ENCODE results near the gene MICALL2. TPM values are rescaled to one million over a fixed set of nuclear protein-coding genes. Genes with fewer than 3 reads are reported as not detected.
A peak's percentile ranks its signal among the peaks of the same experiment; 100 is the strongest.

Gene MICALL2
- total RNA-seq, 1 donor from 2014 or later: 1.8 TPM

DNA sequence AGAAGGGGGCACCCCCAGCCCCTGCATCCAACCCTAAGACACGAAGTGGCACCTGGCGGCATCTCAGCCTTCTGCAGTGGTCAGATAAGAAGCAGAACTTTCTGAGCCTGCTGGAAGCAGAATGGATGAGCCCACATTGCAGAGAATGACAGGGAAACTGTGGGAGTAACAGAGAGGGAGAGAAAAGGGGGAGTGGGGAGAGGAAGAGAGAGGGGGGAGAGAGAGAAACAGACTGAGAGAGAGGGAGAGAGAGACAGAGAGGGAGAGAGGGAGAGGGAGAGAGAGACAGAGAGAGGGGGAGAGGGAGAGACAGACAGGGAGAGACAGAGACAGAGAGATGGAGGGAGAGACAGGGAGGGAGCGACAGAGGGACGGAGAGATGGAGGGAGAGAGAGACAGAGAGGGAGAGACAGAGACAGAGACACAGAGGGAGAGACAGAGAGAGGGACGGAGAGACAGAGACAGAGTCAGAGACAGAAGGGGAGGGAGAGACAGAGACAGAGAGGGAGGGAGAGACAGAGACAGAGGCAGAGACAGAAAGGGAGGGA, 35.9 kb downstream of the MICALL2 start:
- no peak for DNase-seq
- H3K9me3 Mint-ChIP-seq: no peaks in the 10 kb centered on the region
- peak overlapping the region; percentile 8 for H3K27ac Mint-ChIP-seq
- H3K4me1 Mint-ChIP-seq: peaks cover 7% of the 10 kb centered on the region
- peaks cover 16% of the 10 kb centered on the region for H3K27me3 Mint-ChIP-seq
- intact Hi-C loops (cut with micrococcal nuclease): no loop called here
- no peaks in the 10 kb centered on the region for H3K36me3 Mint-ChIP-seq (ENCODE audit: low read depth)
- H3K4me3 Mint-ChIP-seq: no peak overlapping the region

DNA sequence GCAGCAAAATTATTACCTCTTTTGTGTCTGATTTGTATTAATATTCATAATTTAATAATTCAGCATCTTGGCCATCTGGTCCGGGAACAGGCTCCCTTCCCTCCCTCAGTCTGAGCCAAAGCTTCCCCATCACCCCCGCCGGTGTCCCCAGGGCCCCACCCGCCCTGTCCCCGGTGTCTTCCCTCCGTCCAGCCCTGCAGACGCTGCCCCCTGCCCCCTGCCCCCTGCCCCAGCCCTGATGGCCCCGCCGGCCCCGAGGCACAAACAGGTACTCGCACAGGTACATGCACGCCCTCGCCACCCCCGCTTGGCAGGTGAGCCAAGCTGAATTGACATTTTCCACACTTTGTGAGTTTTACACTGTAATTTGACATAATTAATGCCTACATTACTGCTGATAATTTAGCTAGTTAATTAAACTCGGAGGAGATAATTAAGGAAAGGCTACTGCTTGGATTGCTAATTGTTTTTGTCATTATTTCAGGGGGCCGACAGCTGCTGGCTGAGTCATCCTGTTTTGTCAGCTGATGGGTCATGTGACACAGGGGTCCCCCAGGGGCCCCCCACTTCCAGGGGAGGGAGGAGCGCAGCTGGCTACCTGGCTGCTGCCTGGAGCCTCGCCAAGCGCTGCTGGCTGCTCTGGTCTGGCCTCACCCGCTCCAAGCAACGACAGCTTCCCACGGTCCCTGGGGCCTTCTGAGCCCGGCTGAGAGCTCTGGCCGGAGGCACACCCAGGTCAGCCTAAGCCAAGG, 36.6 kb downstream of the MICALL2 start:
- Mint-ChIP-seq H3K4me1 (peaks cover 14% of the 10 kb centered on the region), H3K4me3 (no peak overlapping the region), H3K36me3 (ENCODE audit: low read depth) (no peaks in the 10 kb centered on the region), H3K27me3 (peaks cover 16% of the 10 kb centered on the region), H3K27ac (no peak overlapping the region), H3K9me3 (no peaks in the 10 kb centered on the region)
- intact Hi-C loops (cut with micrococcal nuclease): no loop called here
- DNase-seq: no peak

- H3K27me3 Mint-ChIP-seq: peaks cover 19% of the 10 kb centered on the region
- DNase-seq: no peak
- peaks cover 3% of the 10 kb centered on the region for H3K36me3 Mint-ChIP-seq (ENCODE audit: low read depth)
- H3K27ac Mint-ChIP-seq: no peak overlapping the region
- no peak overlapping the region for H3K4me3 Mint-ChIP-seq
- peaks cover 20% of the 10 kb centered on the region for H3K4me1 Mint-ChIP-seq
- intact Hi-C loops (cut with micrococcal nuclease): no loop called here
- H3K9me3 Mint-ChIP-seq: peaks cover 5% of the 10 kb centered on the region
These were observed 37.3 kb downstream of the MICALL2 start for GRCh38 chr7:1421946-1422345.

- no peak overlapping the region for H3K27ac Mint-ChIP-seq
- peaks cover 23% of the 10 kb centered on the region for H3K4me1 Mint-ChIP-seq
- intact Hi-C loops (cut with micrococcal nuclease): no loop called here
- no peak overlapping the region for H3K4me3 Mint-ChIP-seq
- H3K9me3 Mint-ChIP-seq: peaks cover 7% of the 10 kb centered on the region
- H3K36me3 Mint-ChIP-seq (ENCODE audit: low read depth): peaks cover 3% of the 10 kb centered on the region
- H3K27me3 Mint-ChIP-seq: peaks cover 19% of the 10 kb centered on the region
- no peak for DNase-seq
These were observed 38.1 kb downstream of the MICALL2 start for GRCh38 chr7:1421020-1421790.

GRCh38 chr7:1419688-1420087, 39.6 kb downstream of the MICALL2 start:
- Mint-ChIP-seq H3K4me1 (peaks cover 26% of the 10 kb centered on the region), H3K4me3 (no peak overlapping the region), H3K36me3 (ENCODE audit: low read depth) (peaks cover 3% of the 10 kb centered on the region), H3K9me3 (peaks cover 9% of the 10 kb centered on the region), H3K27me3 (peaks cover 21% of the 10 kb centered on the region), H3K27ac (no peak overlapping the region)
- intact Hi-C loops (cut with micrococcal nuclease): loop anchor here (10.0 kb wide), 2 partner anchors 195 to 225 kb away; no protein-coding TSS in a partner anchor
- DNase-seq: no peak

DNA sequence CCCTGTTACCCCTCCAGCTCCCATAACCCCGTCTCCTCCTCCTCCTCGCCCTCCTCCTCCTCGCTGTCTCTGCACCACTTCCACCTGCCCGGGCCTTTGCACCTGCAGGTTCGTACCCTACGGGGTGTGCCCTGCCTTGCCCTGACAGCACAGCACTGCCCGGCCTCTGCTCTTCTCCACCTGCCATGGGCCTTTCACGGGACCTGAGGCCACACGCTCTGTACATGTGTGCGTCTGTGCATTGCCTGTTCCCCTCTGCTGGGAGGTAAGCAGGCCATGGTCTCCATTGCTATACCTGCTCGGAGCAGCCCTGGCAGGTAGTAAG, 40.0 kb downstream of the MICALL2 start:
- DNase-seq: no peak
- intact Hi-C loops (cut with micrococcal nuclease): loop anchor here (10.0 kb wide), 2 partner anchors 194 to 224 kb away; no protein-coding TSS in a partner anchor
- Mint-ChIP-seq H3K27me3 (peaks cover 19% of the 10 kb centered on the region), H3K36me3 (ENCODE audit: low read depth) (peaks cover 3% of the 10 kb centered on the region), H3K27ac (no peak overlapping the region), H3K4me3 (no peak overlapping the region), H3K4me1 (peaks cover 26% of the 10 kb centered on the region), H3K9me3 (peaks cover 9% of the 10 kb centered on the region)

DNA sequence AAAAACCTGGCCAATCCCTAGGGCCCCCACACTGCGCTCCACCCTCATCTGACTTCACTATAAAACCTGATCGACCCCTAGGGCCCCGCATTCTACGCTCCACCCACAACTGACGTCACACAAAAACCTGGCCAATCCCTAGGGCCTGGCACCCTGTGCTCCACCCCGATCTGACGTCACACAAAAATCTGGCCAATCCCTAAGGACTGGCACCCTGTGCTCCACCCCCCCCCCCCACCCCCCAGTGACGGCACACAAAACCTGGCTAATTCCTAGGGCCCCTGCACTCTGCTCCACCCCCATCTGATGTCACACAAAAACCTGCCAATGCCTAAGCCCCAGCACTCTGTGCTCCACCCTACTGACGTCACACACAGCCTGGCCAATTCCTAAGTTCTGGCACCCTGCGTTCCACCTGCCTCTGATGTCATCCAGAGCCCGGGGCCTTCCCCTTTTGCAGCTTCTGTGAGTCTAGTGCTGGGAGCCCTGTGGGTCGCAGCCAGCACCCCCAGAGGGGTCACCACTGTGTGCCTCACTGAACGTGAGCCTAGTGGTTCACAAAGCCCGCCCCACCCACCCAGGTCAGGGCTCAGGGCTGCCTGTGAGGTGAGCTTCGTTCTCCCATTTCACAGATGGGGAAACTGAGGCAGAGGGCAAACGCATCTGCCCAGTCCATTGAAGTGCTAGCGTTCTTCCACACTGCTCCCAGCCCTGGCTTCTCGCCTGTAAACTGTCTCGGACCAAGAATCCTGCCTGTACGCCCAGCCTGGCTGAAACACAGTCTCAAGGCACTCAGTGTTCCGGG, 40.6 kb downstream of the MICALL2 start:
- Mint-ChIP-seq H3K9me3 (peaks cover 9% of the 10 kb centered on the region), H3K4me1 (peaks cover 26% of the 10 kb centered on the region), H3K36me3 (ENCODE audit: low read depth) (peaks cover 3% of the 10 kb centered on the region), H3K27ac (peak overlapping the region; percentile 73), H3K4me3 (peak overlapping the region; percentile 34), H3K27me3 (peaks cover 15% of the 10 kb centered on the region)
- no peak for DNase-seq
- intact Hi-C loops (cut with micrococcal nuclease): loop anchor here (10.0 kb wide), 2 partner anchors 194 to 224 kb away; no protein-coding TSS in a partner anchor

- no peak overlapping the region for H3K27ac Mint-ChIP-seq
- no peak overlapping the region for H3K4me3 Mint-ChIP-seq
- intact Hi-C loops (cut with micrococcal nuclease): loop anchor here (10.0 kb wide), 2 partner anchors 191 to 221 kb away; no protein-coding TSS in a partner anchor
- H3K27me3 Mint-ChIP-seq: peaks cover 7% of the 10 kb centered on the region
- peaks cover 25% of the 10 kb centered on the region for H3K4me1 Mint-ChIP-seq
- peaks cover 3% of the 10 kb centered on the region for H3K36me3 Mint-ChIP-seq (ENCODE audit: low read depth)
- peaks cover 9% of the 10 kb centered on the region for H3K9me3 Mint-ChIP-seq
- no peak for DNase-seq
These were observed 43.8 kb downstream of the MICALL2 start for GRCh38 chr7:1415389-1415990.

- Mint-ChIP-seq H3K4me3 (no peak overlapping the region), H3K4me1 (peaks cover 24% of the 10 kb centered on the region), H3K27me3 (peaks cover 7% of the 10 kb centered on the region), H3K27ac (no peak overlapping the region), H3K36me3 (ENCODE audit: low read depth) (peaks cover 3% of the 10 kb centered on the region), H3K9me3 (peaks cover 9% of the 10 kb centered on the region)
- intact Hi-C loops (cut with micrococcal nuclease): loop anchor here (1.0 to 10.0 kb wide), 3 partner anchors 45 to 219 kb away; partner anchors contain the start of gene MICALL2
- DNase-seq: no peak
These were observed 45.2 kb downstream of the MICALL2 start for GRCh38 chr7:1413936-1414639.

GRCh38 chr7:1412322-1413261, 46.7 kb downstream of the MICALL2 start:
- Mint-ChIP-seq H3K9me3 (peaks cover 9% of the 10 kb centered on the region), H3K36me3 (ENCODE audit: low read depth) (peaks cover 3% of the 10 kb centered on the region), H3K27ac (no peak overlapping the region), H3K4me1 (peaks cover 14% of the 10 kb centered on the region), H3K4me3 (no peak overlapping the region), H3K27me3 (peaks cover 7% of the 10 kb centered on the region)
- peak; percentile 95 for DNase-seq
- intact Hi-C loops (cut with micrococcal nuclease): loop anchor here (1.0 to 10.0 kb wide), 3 partner anchors 47 to 218 kb away; partner anchors contain the start of gene MICALL2

DNA sequence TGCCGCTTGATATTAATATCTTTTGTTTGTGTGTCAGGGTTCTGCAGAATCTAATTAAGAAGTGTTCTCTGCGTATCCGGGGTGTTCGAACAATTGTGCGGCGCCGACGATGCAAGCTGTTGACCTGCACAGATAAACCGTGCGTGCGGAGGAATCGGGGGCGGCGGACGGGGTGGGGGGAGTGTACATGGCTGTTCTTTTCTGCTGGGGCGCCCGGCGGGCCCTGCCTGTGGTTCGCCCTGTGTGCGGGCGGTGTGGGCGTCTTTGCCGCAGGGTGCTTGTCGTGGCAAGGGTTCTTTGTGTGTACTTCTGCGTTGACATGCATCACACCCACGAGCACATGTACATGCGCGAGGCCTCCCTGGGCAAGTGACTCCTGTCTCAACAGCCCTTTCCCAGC, 47.9 kb downstream of the MICALL2 start:
- no peak for DNase-seq
- intact Hi-C loops (cut with micrococcal nuclease): loop anchor here (10.0 kb wide), 2 partner anchors 187 to 217 kb away; no protein-coding TSS in a partner anchor
- peaks cover 4% of the 10 kb centered on the region for H3K27me3 Mint-ChIP-seq
- no peaks in the 10 kb centered on the region for H3K36me3 Mint-ChIP-seq (ENCODE audit: low read depth)
- no peak overlapping the region for H3K4me3 Mint-ChIP-seq
- peaks cover 7% of the 10 kb centered on the region for H3K4me1 Mint-ChIP-seq
- no peak overlapping the region for H3K27ac Mint-ChIP-seq
- peaks cover 3% of the 10 kb centered on the region for H3K9me3 Mint-ChIP-seq

GRCh38 chr7:1410992-1411391, 48.3 kb downstream of the MICALL2 start:
- Mint-ChIP-seq H3K27me3 (peaks cover 5% of the 10 kb centered on the region), H3K36me3 (ENCODE audit: low read depth) (no peaks in the 10 kb centered on the region), H3K4me1 (peaks cover 3% of the 10 kb centered on the region), H3K4me3 (no peak overlapping the region), H3K27ac (no peak overlapping the region), H3K9me3 (no peaks in the 10 kb centered on the region)
- DNase-seq: no peak
- intact Hi-C loops (cut with micrococcal nuclease): loop anchor here (10.0 kb wide), 2 partner anchors 186 to 216 kb away; no protein-coding TSS in a partner anchor
